Nephron progenitor cell (in vitro differentiated cells): ENCODE results near the gene SUSD2.

Experiments used
- DNase-seq: peaks from one replicate; pipeline ENCODE4 v3.0.0; 2021
- H3K27ac Mint-ChIP-seq: 2 replicates; pipeline ENCODE4 v1.8.0; 2021; ENCODE audit warnings: mild to moderate bottlenecking, moderate library complexity, mixed read lengths
- H3K27me3 Mint-ChIP-seq: 2 replicates; pipeline ENCODE4 v1.8.0; 2021; ENCODE audit warnings: mild to moderate bottlenecking, low read depth, mixed read lengths; ENCODE audit not compliant: poor library complexity
- H3K36me3 Mint-ChIP-seq: 2 replicates; pipeline ENCODE4 v1.8.0; 2021; ENCODE audit warnings: low read depth, mixed read lengths
- H3K4me1 Mint-ChIP-seq: 2 replicates; pipeline ENCODE4 v1.8.0; 2021; ENCODE audit warnings: mixed read lengths
- H3K4me3 Mint-ChIP-seq: 2 replicates; pipeline ENCODE4 v1.8.0; 2021; ENCODE audit warnings: mild to moderate bottlenecking, moderate library complexity, mixed read lengths
- H3K9me3 Mint-ChIP-seq: 2 replicates; pipeline ENCODE4 v1.8.0; 2021; ENCODE audit warnings: mild to moderate bottlenecking, moderate library complexity, mixed read lengths
- CTCF ChIP-seq: fragments of 200-600 bp; sonication (generic); IDR thresholded peaks from 2 replicates; pipeline ENCODE4 v1.5.0; 2021; ENCODE audit warnings: antibody characterized with exemption

The SUSD2 gene

GRCh38 chr22:24147666-24148065 lies 33.6 kb upstream of the SUSD2 start:
- Mint-ChIP-seq H3K36me3 (peaks cover 6% of the 10 kb centered on the region), H3K4me1 (peaks cover 32% of the 10 kb centered on the region), H3K4me3 (no peak overlapping the region), H3K27ac (no peak overlapping the region), H3K27me3 (no peaks in the 10 kb centered on the region), H3K9me3 (no peaks in the 10 kb centered on the region)
- no peak for DNase-seq
- no peak for TF ChIP-seq CTCF

GRCh38 chr22:24148266-24149197 lies 32.8 kb upstream of the SUSD2 start:
- peaks cover 6% of the 10 kb centered on the region for H3K36me3 Mint-ChIP-seq
- peaks cover 32% of the 10 kb centered on the region for H3K4me1 Mint-ChIP-seq
- H3K9me3 Mint-ChIP-seq: no peaks in the 10 kb centered on the region
- no peak overlapping the region for H3K4me3 Mint-ChIP-seq
- DNase-seq: no peak
- TF ChIP-seq CTCF: no peak
- H3K27me3 Mint-ChIP-seq: peaks cover 2% of the 10 kb centered on the region
- H3K27ac Mint-ChIP-seq: no peak overlapping the region

DNA sequence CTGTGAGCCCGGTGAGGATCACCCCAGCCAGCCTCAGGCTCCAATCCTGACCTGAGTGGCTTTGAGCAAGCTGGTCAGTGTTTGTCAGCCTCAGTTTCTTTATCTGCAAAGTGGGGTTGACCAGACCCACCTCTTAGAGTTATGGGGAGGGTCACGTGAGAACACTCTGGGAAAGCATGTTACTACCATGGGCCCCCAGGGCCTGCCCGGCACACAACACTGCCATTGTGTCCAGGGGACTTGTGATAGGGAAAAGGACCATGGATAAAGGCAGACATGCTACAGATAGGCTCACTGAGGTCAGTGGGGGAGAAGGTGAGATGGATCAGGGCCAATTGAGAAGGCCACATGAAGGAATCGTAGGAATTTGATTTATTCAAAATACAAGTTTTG lies 32.1 kb upstream of the SUSD2 start:
- TF ChIP-seq CTCF: no peak

DNA sequence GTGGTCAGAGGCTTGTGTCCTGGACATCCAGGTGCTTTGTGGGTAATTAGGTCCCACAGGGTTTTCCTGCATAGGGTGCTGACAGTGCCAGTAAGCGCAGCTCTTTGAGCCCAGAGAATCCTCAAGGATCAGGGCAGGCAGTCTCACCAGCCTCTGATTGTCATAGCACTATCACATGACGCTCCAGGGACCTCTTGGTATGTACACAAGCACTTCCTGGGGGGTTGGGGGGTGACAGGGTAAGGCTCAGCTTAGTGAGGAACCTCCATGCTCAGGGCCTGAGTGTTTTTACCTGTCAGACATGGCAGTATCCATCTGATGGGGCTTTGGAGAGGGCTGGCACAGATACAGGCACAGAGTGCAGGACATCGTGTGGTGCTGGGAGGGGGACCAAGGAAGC lies 27.9 kb upstream of the SUSD2 start:
- peaks cover 25% of the 10 kb centered on the region for H3K27me3 Mint-ChIP-seq
- no peak overlapping the region for H3K4me3 Mint-ChIP-seq
- no peaks in the 10 kb centered on the region for H3K9me3 Mint-ChIP-seq
- TF ChIP-seq CTCF: no peak
- no peak for DNase-seq
- H3K36me3 Mint-ChIP-seq: peaks cover 6% of the 10 kb centered on the region
- peaks cover 18% of the 10 kb centered on the region for H3K4me1 Mint-ChIP-seq
- H3K27ac Mint-ChIP-seq: no peak overlapping the region

More for the DNA sequence above, 32.1 kb upstream of the SUSD2 start:
- H3K4me3 Mint-ChIP-seq: no peak overlapping the region
- peaks cover 32% of the 10 kb centered on the region for H3K4me1 Mint-ChIP-seq
- peaks cover 6% of the 10 kb centered on the region for H3K36me3 Mint-ChIP-seq
- H3K27me3 Mint-ChIP-seq: peaks cover 9% of the 10 kb centered on the region
- H3K27ac Mint-ChIP-seq: no peak overlapping the region
- DNase-seq: no peak
- H3K9me3 Mint-ChIP-seq: no peaks in the 10 kb centered on the region

GRCh38 chr22:24153959-24154358 lies 27.3 kb upstream of the SUSD2 start:
- Mint-ChIP-seq H3K27me3 (peaks cover 25% of the 10 kb centered on the region), H3K4me3 (no peak overlapping the region), H3K27ac (no peak overlapping the region), H3K4me1 (peaks cover 18% of the 10 kb centered on the region), H3K9me3 (no peaks in the 10 kb centered on the region), H3K36me3 (peaks cover 5% of the 10 kb centered on the region)
- no peak for TF ChIP-seq CTCF
- no peak for DNase-seq

DNA sequence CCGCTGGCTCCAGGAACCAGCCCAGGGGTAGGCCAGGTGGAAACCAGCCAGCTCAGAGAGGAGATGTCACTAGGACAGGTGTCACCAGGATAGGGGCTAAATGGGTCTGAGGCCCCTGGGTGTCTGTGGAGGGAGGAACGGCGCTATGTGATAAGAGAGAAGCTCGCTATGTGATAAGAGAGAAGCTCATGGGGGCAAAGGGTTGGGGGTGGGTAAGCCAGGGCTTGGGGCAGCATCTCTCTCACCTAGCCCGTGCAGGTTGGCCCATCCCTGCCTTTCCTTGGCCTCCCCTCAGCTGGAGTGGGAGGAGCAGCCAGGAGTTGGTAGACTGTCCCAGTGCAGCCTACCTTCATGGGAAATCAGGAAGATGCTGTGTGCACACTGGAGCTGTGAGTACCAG lies 26.5 kb upstream of the SUSD2 start:
- Mint-ChIP-seq H3K27ac (no peak overlapping the region), H3K9me3 (no peaks in the 10 kb centered on the region), H3K36me3 (no peaks in the 10 kb centered on the region), H3K4me1 (peaks cover 18% of the 10 kb centered on the region), H3K4me3 (peak overlapping the region; percentile 65), H3K27me3 (peaks cover 25% of the 10 kb centered on the region)
- no peak for TF ChIP-seq CTCF
- no peak for DNase-seq
